ENCODE measurements around the gene FBN1.

Gene FBN1

GRCh38 chr15:48624700-48625099 is 20.8 kb downstream of the FBN1 start:
- H3K4me3 ChIP-seq (ENCODE audit: low read length), result no peak overlapping the region

DNA sequence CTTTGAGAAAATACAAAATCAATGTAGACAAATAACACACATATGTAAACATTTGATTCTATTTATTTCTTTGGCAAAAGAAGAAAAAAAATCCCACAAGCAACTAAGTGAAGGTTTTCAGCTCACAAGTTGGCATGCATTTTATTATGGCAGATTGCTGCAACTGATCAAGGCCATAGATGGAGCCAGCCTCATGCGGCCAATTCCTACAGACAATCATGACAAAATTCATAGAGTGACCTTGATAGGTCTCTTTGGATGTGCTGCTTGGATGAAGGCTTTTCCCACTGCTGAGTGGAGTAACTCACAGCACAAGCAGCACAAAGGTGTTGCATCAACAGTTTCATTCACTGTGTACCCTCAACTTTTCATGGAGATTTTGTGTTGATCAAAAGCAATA is 22.1 kb downstream of the FBN1 start:
- TF ChIP-seq ZNF274 (IDR thresholded peaks at IDR 0.05; ENCODE audit: low read depth, low read length), result no peak
- no peak overlapping the region for H3K4me3 ChIP-seq (ENCODE audit: low read length)

More at GRCh38 chr15:48624700-48625099, 20.8 kb downstream of the FBN1 start:
- TF ChIP-seq ZNF274 (IDR thresholded peaks at IDR 0.05; ENCODE audit: low read depth, low read length), result no peak

GRCh38 chr15:48622237-48622636 is 23.3 kb downstream of the FBN1 start:
- no peak for TF ChIP-seq ZNF274 (IDR thresholded peaks at IDR 0.05; ENCODE audit: low read depth, low read length)
- H3K4me3 ChIP-seq (ENCODE audit: low read length), result no peak overlapping the region

DNA sequence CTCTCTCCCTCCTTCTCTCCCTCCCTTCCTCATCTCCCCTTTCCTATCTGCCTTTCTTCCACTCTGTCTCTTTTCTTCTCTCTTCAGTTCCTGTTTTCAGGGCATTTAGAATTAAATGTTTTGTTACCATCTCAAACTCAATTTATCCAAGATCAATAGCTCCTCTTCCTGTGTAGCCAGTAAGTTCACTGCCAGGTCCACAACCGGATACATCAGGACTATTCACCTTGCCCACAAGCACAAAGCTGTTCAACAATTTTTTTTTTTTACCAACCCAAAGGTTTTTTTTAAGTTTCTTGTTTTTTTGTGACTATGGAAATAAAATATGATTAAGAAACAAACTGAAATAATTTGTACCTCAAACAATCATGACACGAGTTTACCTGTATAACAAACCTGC is 26.1 kb downstream of the FBN1 start:
- no peak overlapping the region for H3K4me3 ChIP-seq (ENCODE audit: low read length)
- TF ChIP-seq ZNF274 (IDR thresholded peaks at IDR 0.05; ENCODE audit: low read depth, low read length), result no peak

GRCh38 chr15:48617619-48618018 is 27.9 kb downstream of the FBN1 start:
- no peak for TF ChIP-seq ZNF274 (IDR thresholded peaks at IDR 0.05; ENCODE audit: low read depth, low read length)
- no peak overlapping the region for H3K4me3 ChIP-seq (ENCODE audit: low read length)

DNA sequence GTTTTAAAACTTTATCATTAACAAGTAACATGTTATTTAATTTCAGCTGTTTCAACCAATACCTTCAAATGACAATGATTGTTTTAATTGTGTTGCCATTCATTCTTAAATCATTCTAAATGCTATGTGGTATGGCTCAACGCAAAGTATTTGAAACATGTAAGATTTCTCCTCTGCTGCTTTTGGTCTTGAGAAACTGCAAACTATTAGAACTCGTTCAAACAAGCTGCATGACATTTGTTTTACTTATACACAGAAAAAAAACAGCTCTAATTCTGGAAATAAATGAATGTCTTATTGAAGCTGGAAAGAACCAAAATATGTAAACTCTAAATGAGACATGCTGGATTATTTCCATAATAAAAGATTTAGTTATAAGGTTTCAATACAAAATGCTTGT is 29.3 kb downstream of the FBN1 start:
- no peak overlapping the region for H3K4me3 ChIP-seq (ENCODE audit: low read length)
- no peak for TF ChIP-seq ZNF274 (IDR thresholded peaks at IDR 0.05; ENCODE audit: low read depth, low read length)

GRCh38 chr15:48614051-48614450 is 31.5 kb downstream of the FBN1 start:
- no peak overlapping the region for H3K4me3 ChIP-seq (ENCODE audit: low read length)
- TF ChIP-seq ZNF274 (IDR thresholded peaks at IDR 0.05; ENCODE audit: low read depth, low read length), result no peak

DNA sequence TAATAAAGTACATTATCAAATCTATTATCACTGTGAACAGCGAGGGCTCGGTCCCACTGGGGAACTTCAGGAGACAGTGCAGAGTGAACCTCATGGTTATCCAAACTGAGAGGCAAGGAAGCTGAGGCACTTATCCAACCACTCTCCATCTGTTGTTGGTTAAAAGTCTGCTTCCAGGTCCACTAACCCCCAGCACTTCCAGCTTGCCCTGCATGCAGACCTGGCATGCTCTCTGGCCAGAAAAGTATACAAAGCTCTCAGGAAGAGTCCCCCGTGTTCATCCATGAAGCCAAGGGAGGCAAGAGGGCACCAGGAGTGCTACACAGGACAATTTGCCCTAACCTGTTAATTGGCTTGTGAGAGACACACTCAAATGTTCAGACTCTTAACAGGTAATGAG is 36.0 kb downstream of the FBN1 start:
- TF ChIP-seq ZNF274 (IDR thresholded peaks at IDR 0.05; ENCODE audit: low read depth, low read length), result no peak
- no peak overlapping the region for H3K4me3 ChIP-seq (ENCODE audit: low read length)

DNA sequence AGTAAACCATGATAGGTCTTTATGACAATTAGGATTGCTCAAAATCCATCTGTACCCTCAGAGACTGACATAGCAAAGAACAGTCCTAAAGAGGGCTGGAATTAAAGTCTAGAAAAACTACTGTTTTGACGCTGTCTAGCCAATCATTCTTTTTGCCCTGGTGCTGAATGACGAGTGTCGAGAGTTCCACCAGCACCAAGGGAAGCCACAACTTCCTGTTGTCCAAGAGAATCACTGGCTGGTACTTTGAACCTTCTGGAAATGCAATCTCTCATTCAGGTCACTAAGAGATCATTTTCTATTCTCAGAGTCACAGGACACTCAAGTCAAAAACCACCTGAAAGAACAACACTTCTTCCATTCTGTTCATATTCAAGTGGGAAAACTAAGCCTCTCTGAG is 37.7 kb downstream of the FBN1 start:
- TF ChIP-seq ZNF274 (IDR thresholded peaks at IDR 0.05; ENCODE audit: low read depth, low read length), result no peak

DNA sequence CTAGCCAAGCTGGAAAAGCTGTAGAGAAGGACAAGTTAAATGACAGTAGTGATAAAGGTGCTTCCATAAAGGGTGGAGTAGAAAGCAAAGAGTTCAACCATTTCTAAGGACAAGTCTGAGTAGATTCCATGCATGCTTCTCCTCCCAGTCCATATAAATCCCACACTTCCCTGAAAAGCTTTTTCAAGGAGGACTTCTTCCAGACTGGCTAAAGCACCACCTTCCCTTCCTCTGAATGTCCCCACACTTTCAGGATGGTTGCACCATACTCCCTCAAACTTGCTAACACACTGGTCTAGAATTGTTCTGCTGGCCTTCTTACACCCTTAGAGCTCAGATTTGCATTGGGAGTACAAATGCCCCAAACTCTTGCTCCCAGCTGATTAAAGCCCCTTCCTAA is 40.9 kb downstream of the FBN1 start:
- no peak for TF ChIP-seq ZNF274 (IDR thresholded peaks at IDR 0.05; ENCODE audit: low read depth, low read length)
- H3K4me3 ChIP-seq (ENCODE audit: low read length), result no peak overlapping the region

More for the DNA sequence above, 37.7 kb downstream of the FBN1 start:
- no peak overlapping the region for H3K4me3 ChIP-seq (ENCODE audit: low read length)

DNA sequence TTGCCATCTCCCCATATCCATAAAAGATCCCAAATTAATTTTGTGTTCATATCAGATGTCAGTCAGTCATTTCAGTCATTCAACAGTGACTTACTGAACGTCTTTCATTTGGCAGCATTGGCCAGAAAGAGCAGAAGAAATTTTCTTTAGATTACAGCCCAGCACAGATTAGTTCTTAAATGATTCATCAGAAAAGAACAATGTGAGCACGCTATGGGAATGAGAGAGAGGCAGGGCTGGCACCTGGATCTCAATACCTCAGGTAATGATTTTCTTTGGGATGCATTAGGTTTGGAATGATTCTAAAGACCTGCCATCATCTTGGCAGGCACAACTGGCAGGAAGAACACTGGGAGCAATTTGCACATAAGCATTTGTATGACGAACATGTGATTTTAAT is 41.6 kb downstream of the FBN1 start:
- no peak for TF ChIP-seq ZNF274 (IDR thresholded peaks at IDR 0.05; ENCODE audit: low read depth, low read length)
- H3K4me3 ChIP-seq (ENCODE audit: low read length), result no peak overlapping the region

GRCh38 chr15:48603123-48603500 is 42.4 kb downstream of the FBN1 start:
- H3K4me3 ChIP-seq (ENCODE audit: low read length), result no peak overlapping the region
- no peak for TF ChIP-seq ZNF274 (IDR thresholded peaks at IDR 0.05; ENCODE audit: low read depth, low read length)

GRCh38 chr15:48602358-48603122 is 43.0 kb downstream of the FBN1 start:
- TF ChIP-seq ZNF274 (IDR thresholded peaks at IDR 0.05; ENCODE audit: low read depth, low read length), result no peak
- H3K4me3 ChIP-seq (ENCODE audit: low read length), result no peak overlapping the region

DNA sequence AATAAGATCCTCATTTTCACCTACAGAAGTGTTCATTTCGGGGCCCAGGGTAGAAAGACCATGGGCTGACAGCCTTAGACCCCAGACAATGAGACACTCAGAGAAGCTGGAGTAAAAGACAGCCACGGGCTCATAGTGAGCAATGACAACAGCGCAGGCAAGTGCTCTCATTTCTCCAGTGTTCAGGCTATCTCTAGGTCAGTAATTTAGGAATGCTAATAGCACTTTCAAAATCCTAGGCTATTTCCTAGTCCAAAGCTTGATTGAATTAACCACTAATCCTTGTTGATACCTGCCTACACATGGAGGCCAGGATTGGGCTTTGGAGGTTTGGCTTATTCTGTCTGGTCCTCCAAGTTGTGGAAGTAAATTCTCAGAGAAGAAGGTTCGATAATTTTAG is 44.4 kb downstream of the FBN1 start:
- no peak overlapping the region for H3K4me3 ChIP-seq (ENCODE audit: low read length)
- no peak for TF ChIP-seq ZNF274 (IDR thresholded peaks at IDR 0.05; ENCODE audit: low read depth, low read length)

DNA sequence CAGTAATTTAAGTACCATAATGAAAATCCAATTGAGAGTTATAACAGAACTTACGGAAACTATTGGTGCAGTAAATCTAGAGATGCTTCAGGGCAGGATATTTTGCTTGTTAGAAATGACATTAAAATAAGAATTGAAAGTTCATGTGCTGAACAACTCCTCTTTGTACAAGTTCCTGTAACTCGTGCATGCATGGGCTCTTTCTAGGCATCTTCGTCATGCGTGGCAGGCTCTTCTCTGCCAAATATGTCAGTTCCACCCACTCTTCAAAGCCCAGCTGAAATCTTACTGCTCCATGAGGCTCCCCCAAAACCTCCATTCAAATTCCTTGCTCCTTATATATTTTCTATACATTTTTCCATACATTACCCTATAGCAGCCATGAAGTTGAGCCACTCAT is 48.7 kb downstream of the FBN1 start:
- no peak overlapping the region for H3K4me3 ChIP-seq (ENCODE audit: low read length)
- no peak for TF ChIP-seq ZNF274 (IDR thresholded peaks at IDR 0.05; ENCODE audit: low read depth, low read length)

DNA sequence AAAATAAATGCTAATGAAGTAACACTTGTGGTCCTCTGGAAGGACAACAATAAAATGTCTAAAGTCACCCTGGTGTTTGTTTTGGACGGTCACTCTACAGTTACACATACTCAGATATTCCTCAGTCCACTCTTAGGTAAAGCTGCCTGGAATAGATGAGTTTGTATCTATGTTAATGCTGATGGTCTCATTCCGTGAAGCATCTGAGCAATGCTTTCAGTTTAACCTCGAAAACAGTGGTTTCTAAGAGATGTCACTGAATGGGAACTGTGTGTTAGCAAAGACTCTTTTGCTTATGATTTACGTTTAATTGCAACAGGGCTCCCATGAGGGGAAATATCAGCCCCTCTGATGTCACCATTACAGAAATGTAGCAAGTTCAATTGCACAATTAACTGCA is 49.1 kb downstream of the FBN1 start:
- TF ChIP-seq ZNF274 (IDR thresholded peaks at IDR 0.05; ENCODE audit: low read depth, low read length), result no peak
- H3K4me3 ChIP-seq (ENCODE audit: low read length), result no peak overlapping the region
